H9 (cell line): ENCODE measurements around the gene GIGYF1. TPM values are rescaled to one million over a fixed set of nuclear protein-coding genes. Genes with fewer than 3 reads are reported as not detected.

Experiments
- DNase-seq: peaks from one replicate; pipeline ENCODE4 v3.0.0-alpha.2; 2017
- H2AFZ ChIP-seq: one replicate; pipeline ENCODE4 v1.6.1; 2013; ENCODE audit warnings: mild to moderate bottlenecking, low read length, control low read depth, moderate library complexity
- H2AK5ac ChIP-seq: 2 replicates; pipeline ENCODE4 v1.6.1; 2013; ENCODE audit warnings: low read length, control low read depth, mixed read lengths; ENCODE audit not compliant: insufficient read length
- H2BK120ac ChIP-seq: one replicate; pipeline ENCODE4 v1.6.1; 2013; ENCODE audit warnings: low read depth, mild to moderate bottlenecking, low read length, control low read depth, inconsistent platforms; ENCODE audit not compliant: poor library complexity, severe bottlenecking
- H2BK12ac ChIP-seq: 2 replicates; pipeline ENCODE4 v1.6.1; 2013; ENCODE audit warnings: low read length, control low read depth, mixed read lengths, low read depth; ENCODE audit not compliant: insufficient read length
- H2BK15ac ChIP-seq: 2 replicates; pipeline ENCODE4 v1.6.1; 2013; ENCODE audit warnings: low read depth, low read length, control low read depth
- H2BK20ac ChIP-seq: one replicate; pipeline ENCODE4 v1.6.1; 2013; ENCODE audit warnings: low read depth, mild to moderate bottlenecking, low read length, control low read depth, inconsistent platforms; ENCODE audit not compliant: poor library complexity, severe bottlenecking
- H2BK5ac ChIP-seq: 2 replicates; pipeline ENCODE4 v1.6.1; 2013; ENCODE audit warnings: low read length, control low read depth, mixed read lengths; ENCODE audit not compliant: insufficient read length
- H3K14ac ChIP-seq: 2 replicates; pipeline ENCODE4 v1.6.1; 2013; ENCODE audit warnings: low read length, control low read depth; ENCODE audit not compliant: insufficient read depth
- H3K18ac ChIP-seq: 2 replicates; pipeline ENCODE4 v1.6.1; 2013; ENCODE audit warnings: low read depth, mild to moderate bottlenecking, mixed read lengths, low read length, control low read depth; ENCODE audit not compliant: insufficient read length
- H3K23ac ChIP-seq: 2 replicates; pipeline ENCODE4 v1.6.1; 2013; ENCODE audit warnings: low read length, control low read depth, mixed read lengths, low read depth; ENCODE audit not compliant: insufficient read length
- H3K23me2 ChIP-seq: 2 replicates; pipeline ENCODE4 v1.6.1; 2013; ENCODE audit warnings: low read depth, mild to moderate bottlenecking, mixed read lengths, low read length, control low read depth; ENCODE audit not compliant: insufficient read length, poor library complexity, severe bottlenecking
- H3K27ac ChIP-seq: 2 replicates; pipeline ENCODE4 v1.5.1; 2013; ENCODE audit warnings: low read length, control low read depth, mixed read lengths, low read depth; ENCODE audit not compliant: insufficient read length
- H3K27me3 ChIP-seq: 2 replicates; pipeline ENCODE4 v1.6.1; 2013; ENCODE audit warnings: low read length, control low read depth, inconsistent platforms; ENCODE audit not compliant: insufficient read depth
- H3K4ac ChIP-seq: 2 replicates; pipeline ENCODE4 v1.6.1; 2013; ENCODE audit warnings: low read depth, mild to moderate bottlenecking, control low read depth, inconsistent platforms, low read length, moderate library complexity
- H3K4me1 ChIP-seq: 2 replicates; pipeline ENCODE4 v1.6.1; 2013; ENCODE audit warnings: low read length, control low read depth, inconsistent platforms; ENCODE audit not compliant: insufficient read depth
- H3K4me2 ChIP-seq: 2 replicates; pipeline ENCODE4 v1.6.1; 2013; ENCODE audit warnings: low read length, control low read depth, mixed read lengths; ENCODE audit not compliant: insufficient read length, insufficient read depth
- H3K56ac ChIP-seq: 2 replicates; pipeline ENCODE4 v1.6.1; 2013; ENCODE audit warnings: low read depth, mild to moderate bottlenecking, mixed read lengths, low read length, control low read depth; ENCODE audit not compliant: insufficient read length
- H3K79me1 ChIP-seq: 2 replicates; pipeline ENCODE4 v1.6.1; 2013; ENCODE audit warnings: low read depth, mild to moderate bottlenecking, moderate library complexity, low read length, control low read depth, inconsistent platforms; ENCODE audit not compliant: insufficient read depth, poor library complexity, severe bottlenecking
- H3K79me2 ChIP-seq: 2 replicates; pipeline ENCODE4 v1.6.1; 2013; ENCODE audit warnings: low read length, control low read depth, inconsistent platforms; ENCODE audit not compliant: insufficient read depth
- H3K9ac ChIP-seq: 2 replicates; pipeline ENCODE4 v1.6.1; 2013; ENCODE audit warnings: low read length, control low read depth, mixed read lengths; ENCODE audit not compliant: insufficient read length; ENCODE audit errors: extremely low read depth
- H3K9me3 ChIP-seq: one replicate; pipeline ENCODE4 v1.6.1; 2013; ENCODE audit warnings: low read depth, low read length, inconsistent platforms; ENCODE audit not compliant: control insufficient read depth
- H3T11ph ChIP-seq: one replicate; pipeline ENCODE4 v1.6.1; 2013; ENCODE audit warnings: mild to moderate bottlenecking, low read length, control low read depth, inconsistent platforms
- H4K20me1 ChIP-seq: one replicate; pipeline ENCODE4 v1.6.1; 2013; ENCODE audit not compliant: control insufficient read depth, insufficient read length, insufficient read depth
- H4K5ac ChIP-seq: 2 replicates; pipeline ENCODE4 v1.6.1; 2013; ENCODE audit warnings: low read depth, mild to moderate bottlenecking, mixed read lengths, low read length, control low read depth; ENCODE audit not compliant: insufficient read length
- H4K8ac ChIP-seq: replicated peaks from 2 replicates; pipeline ENCODE4 v1.6.1; 2013; ENCODE audit warnings: low read length, control low read depth, mixed read lengths, low read depth; ENCODE audit not compliant: insufficient read length
- H4K91ac ChIP-seq: 2 replicates; pipeline ENCODE4 v1.6.1; 2013; ENCODE audit warnings: low read depth, mild to moderate bottlenecking, moderate library complexity, mixed read lengths, low read length, control low read depth; ENCODE audit not compliant: insufficient read length
- H3K27ac Mint-ChIP-seq, 3 experiments: 2 replicates in 2 of 3; 3 replicates in 1 of 3; pipeline ENCODE4 v1.8.0; 2020 to 2021; ENCODE audit warnings: mixed read lengths in 3 of 3, mild to moderate bottlenecking in 1 of 3, moderate library complexity in 1 of 3
- H3K27me3 Mint-ChIP-seq: 2 replicates; pipeline ENCODE4 v1.8.0; 2021; ENCODE audit warnings: low read depth, mild to moderate bottlenecking, moderate library complexity, mixed read lengths
- H3K36me3 Mint-ChIP-seq, 3 experiments: 2 replicates in 2 of 3; 3 replicates in 1 of 3; pipeline ENCODE4 v1.8.0; 2020 to 2021; ENCODE audit warnings: low read depth in 3 of 3, mixed read lengths in 3 of 3; ENCODE audit not compliant: insufficient read depth in 1 of 3
- H3K4me1 Mint-ChIP-seq, 2 experiments: 2 replicates each; pipeline ENCODE4 v1.8.0; 2020; ENCODE audit warnings: mixed read lengths in 2 of 2
- H3K4me3 Mint-ChIP-seq, 2 experiments: 2 replicates in 1 of 2; 3 replicates in 1 of 2; pipeline ENCODE4 v1.8.0; 2020 to 2021; ENCODE audit warnings: mild to moderate bottlenecking in 2 of 2, mixed read lengths in 2 of 2, moderate library complexity in 1 of 2
- H3K9me3 Mint-ChIP-seq, 2 experiments: 2 replicates in 1 of 2; 3 replicates in 1 of 2; pipeline ENCODE4 v1.8.0; 2020; ENCODE audit warnings: mild to moderate bottlenecking in 2 of 2, mixed read lengths in 2 of 2, moderate library complexity in 1 of 2
- WGBS: extraction: QIAGEN DNeasy Blood & Tissue Kit; methylation state at CpG from one replicate; pipeline ENCODE4 v1.1.7; 2013; ENCODE audit warnings: missing lambda C conversion rate, low lambda C conversion rate, mixed read lengths; ENCODE audit not compliant: insufficient read length; ENCODE audit errors: extremely low coverage; 5-methylcytosine and 5-hydroxymethylcytosine counted together
- total RNA-seq: library from RNA; stranded (reverse); gene quantifications from 2 replicates; pipeline ENCODE4 v1.2.1, GENCODE V29; 2021
- TF ChIP-seq, protein P1 (sequence below): fragments of 200-600 bp; sonication (generic); conservative IDR thresholded peaks from 3 replicates; pipeline ENCODE4 v1.8.0; 2021; ENCODE audit warnings: antibody characterized with exemption, mild to moderate bottlenecking

Gene GIGYF1
- total RNA-seq, 1 experiment from 2014 or later: 104 TPM

DNA sequence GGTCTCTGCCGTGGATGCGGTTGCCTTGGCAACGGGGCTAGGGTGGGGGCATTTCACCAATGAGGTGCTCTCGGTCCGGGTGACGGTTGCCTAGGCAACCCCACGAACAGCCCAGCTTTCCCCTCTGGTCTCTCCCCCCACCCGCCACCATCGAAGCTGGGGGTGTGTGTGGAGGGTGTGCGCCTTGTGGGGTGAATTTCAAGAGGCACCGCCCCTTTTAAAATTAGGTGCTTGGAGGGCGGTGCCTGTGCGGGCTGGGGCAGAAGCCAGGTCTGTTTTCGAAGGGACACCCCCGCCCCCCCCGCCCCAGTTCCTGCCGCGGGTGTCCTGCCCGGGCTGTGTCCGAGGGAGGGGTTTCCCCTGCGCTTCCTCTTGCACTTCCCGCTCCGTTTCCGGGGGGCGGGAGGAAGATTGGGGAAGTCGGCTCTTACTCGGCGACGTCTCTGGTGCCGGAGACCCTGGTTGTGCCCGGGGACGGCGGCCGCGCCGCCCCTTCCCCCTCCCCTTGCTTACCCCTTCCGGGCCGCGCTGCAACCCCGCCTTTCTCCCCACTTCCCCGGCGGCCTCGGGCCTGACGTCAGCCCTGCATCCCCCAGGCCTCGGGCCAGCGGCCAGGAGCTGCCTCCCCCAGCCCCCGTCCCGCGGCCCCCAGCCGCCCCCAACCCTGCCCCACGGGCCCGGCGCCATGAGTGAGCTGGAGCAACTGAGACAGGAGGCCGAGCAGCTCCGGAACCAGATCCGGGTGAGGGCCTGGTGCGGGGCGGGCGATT is 18.3 kb downstream of the GIGYF1 start:
- Histone ChIP-seq H2AK5ac (no peak overlapping the region), H4K8ac (no peak overlapping the region), H3K4me2 (peak overlapping the region; percentile 59), H3K56ac (no peak overlapping the region), H3K23me2 (peaks cover 20% of the 10 kb centered on the region), H3K79me1 (no peaks in the 10 kb centered on the region), H2BK20ac (no peak overlapping the region), H4K5ac (no peak overlapping the region), H2BK120ac (no peak overlapping the region), H3K9ac (no peak overlapping the region), H4K91ac (no peak overlapping the region), H3K9me3 (no peaks in the 10 kb centered on the region), H3K27ac (no peak overlapping the region), H3T11ph (no peak overlapping the region), H2BK15ac (no peak overlapping the region), H3K23ac (no peak overlapping the region), H3K79me2 (no peaks in the 10 kb centered on the region), H3K14ac (no peak overlapping the region; the same call in 1 of the 2 replicates), H3K4ac (no peak overlapping the region), H3K4me1 (no peaks in the 10 kb centered on the region), H4K20me1 (no peaks in the 10 kb centered on the region), H2BK12ac (no peak overlapping the region), H3K27me3 (no peaks in the 10 kb centered on the region), H2AFZ (no peak overlapping the region), H3K18ac (no peak overlapping the region), H2BK5ac (no peak overlapping the region)
- peak overlapping the region; percentile 61 to 80 for H3K4me3 Mint-ChIP-seq
- H3K9me3 Mint-ChIP-seq: no peaks in the 10 kb centered on the region
- peaks cover 6 to 21% of the 10 kb centered on the region in 2 experiments for H3K4me1 Mint-ChIP-seq
- WGBS: no CpG with 5 or more reads among the region's 59 CpGs
- H3K27ac Mint-ChIP-seq: no peak overlapping the region
- H3K36me3 Mint-ChIP-seq: peaks cover 10 to 35% (median 30%) of the 10 kb centered on the region in 3 experiments; a peak in 6 of 7 replicates
- peak; percentile 77 for DNase-seq
- TF ChIP-seq, protein P1, sequence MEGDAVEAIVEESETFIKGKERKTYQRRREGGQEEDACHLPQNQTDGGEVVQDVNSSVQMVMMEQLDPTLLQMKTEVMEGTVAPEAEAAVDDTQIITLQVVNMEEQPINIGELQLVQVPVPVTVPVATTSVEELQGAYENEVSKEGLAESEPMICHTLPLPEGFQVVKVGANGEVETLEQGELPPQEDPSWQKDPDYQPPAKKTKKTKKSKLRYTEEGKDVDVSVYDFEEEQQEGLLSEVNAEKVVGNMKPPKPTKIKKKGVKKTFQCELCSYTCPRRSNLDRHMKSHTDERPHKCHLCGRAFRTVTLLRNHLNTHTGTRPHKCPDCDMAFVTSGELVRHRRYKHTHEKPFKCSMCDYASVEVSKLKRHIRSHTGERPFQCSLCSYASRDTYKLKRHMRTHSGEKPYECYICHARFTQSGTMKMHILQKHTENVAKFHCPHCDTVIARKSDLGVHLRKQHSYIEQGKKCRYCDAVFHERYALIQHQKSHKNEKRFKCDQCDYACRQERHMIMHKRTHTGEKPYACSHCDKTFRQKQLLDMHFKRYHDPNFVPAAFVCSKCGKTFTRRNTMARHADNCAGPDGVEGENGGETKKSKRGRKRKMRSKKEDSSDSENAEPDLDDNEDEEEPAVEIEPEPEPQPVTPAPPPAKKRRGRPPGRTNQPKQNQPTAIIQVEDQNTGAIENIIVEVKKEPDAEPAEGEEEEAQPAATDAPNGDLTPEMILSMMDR: no peak
- peaks cover 26% of the 10 kb centered on the region for H3K27me3 Mint-ChIP-seq
